ENCODE data around the gene FUT2. TPM values are rescaled to one million over a fixed set of nuclear protein-coding genes. Genes with fewer than 3 reads are reported as not detected.

Gene FUT2
- total RNA-seq, 3 donors from 2014 or later, result 44.7 to 137 (median 116) TPM

DNA sequence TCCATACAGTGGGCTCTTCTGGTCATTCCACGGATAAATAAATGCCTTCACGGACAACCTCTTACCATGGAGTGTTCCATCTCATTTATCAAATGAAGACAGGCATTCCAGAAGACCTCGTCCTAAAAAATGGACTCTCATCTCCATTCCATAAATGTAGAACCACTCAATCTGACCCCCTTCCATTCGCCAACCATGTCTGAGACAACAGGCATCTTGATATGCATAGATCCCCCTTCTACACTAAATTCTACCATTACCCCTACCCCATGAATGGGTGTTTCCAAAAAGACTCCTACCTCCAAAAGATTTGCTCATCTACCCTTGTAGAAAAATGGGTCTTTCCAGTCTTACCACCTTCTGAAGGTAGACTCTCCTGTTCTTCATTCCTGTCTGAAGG is 35.7 kb downstream of the FUT2 start:
- no peak for TF ChIP-seq CTCF (IDR thresholded peaks at IDR 0.05)
- Histone ChIP-seq H3K4me3 (no peak overlapping the region), H3K4me1 (ENCODE audit: low read depth) (peaks cover 6% of the 10 kb centered on the region), H3K36me3 (ENCODE audit: low read depth) (no peaks in the 10 kb centered on the region), H3K9me3 (peaks cover 3% of the 10 kb centered on the region)
- ATAC-seq (no peak), DNase-seq (no peak)
- intact Hi-C loops (cut with DNase I, micrococcal nuclease), result no loop called here

GRCh38 chr19:48734625-48735024 is 38.9 kb downstream of the FUT2 start:
- no peak for ATAC-seq
- H3K4me1 ChIP-seq (ENCODE audit: low read depth), result peaks cover 11% of the 10 kb centered on the region
- intact Hi-C loops (cut with DNase I, micrococcal nuclease), result no loop called here
- H3K9me3 ChIP-seq, result no peaks in the 10 kb centered on the region
- H3K4me3 ChIP-seq, result no peak overlapping the region
- no peaks in the 10 kb centered on the region for H3K36me3 ChIP-seq (ENCODE audit: low read depth)
- DNase-seq, result no peak
- TF ChIP-seq CTCF (IDR thresholded peaks at IDR 0.05), result no peak

GRCh38 chr19:48735031-48735615 is 39.4 kb downstream of the FUT2 start:
- peak in 2 of 3 donors; percentile 55 to 60 for DNase-seq
- ATAC-seq, result no peak
- H3K4me1 ChIP-seq (ENCODE audit: low read depth), result peaks cover 11% of the 10 kb centered on the region
- no peak overlapping the region for H3K4me3 ChIP-seq
- no peaks in the 10 kb centered on the region for H3K9me3 ChIP-seq
- no peak for TF ChIP-seq CTCF (IDR thresholded peaks at IDR 0.05)
- H3K36me3 ChIP-seq (ENCODE audit: low read depth), result no peaks in the 10 kb centered on the region
- intact Hi-C loops (cut with DNase I, micrococcal nuclease), result no loop called here

- H3K9me3 ChIP-seq, result no peaks in the 10 kb centered on the region
- intact Hi-C loops (cut with DNase I, micrococcal nuclease), result no loop called here
- TF ChIP-seq CTCF (IDR thresholded peaks at IDR 0.05), result no peak
- H3K4me1 ChIP-seq (ENCODE audit: low read depth), result peaks cover 17% of the 10 kb centered on the region
- no peak overlapping the region for H3K4me3 ChIP-seq
- no peaks in the 10 kb centered on the region for H3K36me3 ChIP-seq (ENCODE audit: low read depth)
- DNase-seq (no peak), ATAC-seq (no peak)
These were observed 41.7 kb downstream of the FUT2 start for GRCh38 chr19:48737360-48737998.

DNA sequence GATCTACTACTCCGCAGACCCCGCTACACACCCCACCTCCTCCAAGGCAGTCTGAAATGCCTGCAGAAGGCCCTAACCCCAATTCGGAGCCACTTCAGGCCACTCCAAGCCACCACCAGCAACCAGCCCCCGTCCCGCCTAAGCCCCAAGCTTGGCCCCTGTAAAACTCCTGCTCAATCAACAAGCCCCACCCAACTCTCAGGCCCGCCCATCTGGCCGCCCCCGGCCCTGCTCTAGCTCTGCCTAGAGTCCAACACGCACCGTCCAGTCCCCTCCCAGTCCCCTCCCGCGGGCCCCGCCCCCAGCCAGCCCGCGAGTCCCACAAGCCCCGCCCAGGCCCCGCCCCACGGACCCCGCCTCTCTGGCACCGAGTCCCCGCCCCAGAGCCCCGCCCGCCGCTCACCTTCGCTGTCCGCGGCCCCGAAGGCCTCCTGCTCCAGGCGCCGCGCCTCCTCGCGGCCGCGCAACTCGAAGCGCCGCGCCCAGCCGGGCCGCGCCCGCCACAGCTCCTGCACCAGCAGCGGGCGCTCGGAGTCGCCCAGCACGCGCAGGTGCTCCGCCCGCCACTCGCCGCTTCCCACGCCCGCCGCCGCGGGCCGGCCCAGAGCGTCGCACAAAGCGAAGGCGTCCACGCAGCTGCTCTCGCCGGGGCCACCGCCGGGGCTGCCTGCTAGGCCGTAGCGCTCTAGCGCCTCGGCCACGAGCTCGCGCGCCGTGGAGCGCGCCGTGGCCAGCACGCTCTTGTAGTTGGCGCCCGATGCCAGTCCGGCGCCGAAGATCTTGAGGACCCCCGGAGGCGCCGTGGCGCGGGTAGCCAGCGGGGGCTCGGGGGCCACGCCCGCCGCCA is 43.0 kb downstream of the FUT2 start:
- H3K4me3 ChIP-seq, result no peak overlapping the region
- ATAC-seq, result peak; percentile 96
- H3K4me1 ChIP-seq (ENCODE audit: low read depth), result peaks cover 17% of the 10 kb centered on the region
- TF ChIP-seq CTCF (IDR thresholded peaks at IDR 0.05), result peak; percentile 52
- intact Hi-C loops (cut with DNase I, micrococcal nuclease), result no loop called here
- H3K9me3 ChIP-seq, result no peaks in the 10 kb centered on the region
- H3K36me3 ChIP-seq (ENCODE audit: low read depth), result no peaks in the 10 kb centered on the region
- peak; percentile 96 to 98 (median 97) for DNase-seq

All from mucosa of descending colon (tissue), 3 donors.